ENCODE measurements around the gene E2F3.
"Not testable (repeated sequence)": the region's sequence is repeated elsewhere in the genome, so short reads cannot be mapped to it uniquely, and the experiment has no call there.

Gene E2F3

DNA sequence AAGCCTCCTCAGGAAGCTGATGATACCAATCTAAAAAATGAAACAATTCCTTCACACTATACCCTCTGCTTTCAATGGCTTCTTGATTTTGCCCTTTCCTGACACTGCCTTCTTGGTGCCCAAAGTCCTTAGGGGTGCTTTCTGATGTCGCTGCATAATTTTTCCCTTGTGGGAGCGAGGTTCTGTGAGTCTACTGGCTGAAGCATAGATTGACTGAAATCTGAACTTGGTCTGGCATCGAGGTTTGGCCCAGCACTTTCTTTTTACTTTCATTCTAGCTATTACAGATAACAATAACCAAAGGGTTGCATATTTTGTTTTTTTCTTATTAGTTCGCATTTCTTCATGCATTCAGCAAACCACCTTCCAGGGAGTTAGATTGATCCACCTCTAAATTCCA lies 65.8 kb downstream of the E2F3 start:
- DNase-seq (ENCODE audit: low read depth in 3 of 3) = no peak

DNA sequence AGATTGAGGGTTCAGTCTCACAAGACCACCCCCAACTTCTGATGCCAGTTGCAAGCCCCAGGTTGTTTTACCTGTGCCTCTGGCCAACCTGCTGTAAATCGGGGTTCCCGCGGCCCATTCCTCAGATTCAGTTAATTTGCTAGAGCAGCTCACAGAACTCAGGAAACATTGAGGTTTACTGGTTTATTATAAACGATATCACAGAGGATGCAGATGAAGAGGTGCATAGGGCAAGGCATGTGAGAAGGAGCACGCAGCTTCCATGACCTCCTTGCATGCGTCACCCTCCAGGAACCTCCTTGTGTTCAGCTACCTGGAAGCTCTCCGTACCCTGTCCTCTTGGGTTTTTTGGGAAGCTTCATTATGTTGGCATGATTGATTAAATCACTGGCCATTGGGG lies 66.5 kb downstream of the E2F3 start:
- no peak for DNase-seq (ENCODE audit: low read depth in 3 of 3)

DNA sequence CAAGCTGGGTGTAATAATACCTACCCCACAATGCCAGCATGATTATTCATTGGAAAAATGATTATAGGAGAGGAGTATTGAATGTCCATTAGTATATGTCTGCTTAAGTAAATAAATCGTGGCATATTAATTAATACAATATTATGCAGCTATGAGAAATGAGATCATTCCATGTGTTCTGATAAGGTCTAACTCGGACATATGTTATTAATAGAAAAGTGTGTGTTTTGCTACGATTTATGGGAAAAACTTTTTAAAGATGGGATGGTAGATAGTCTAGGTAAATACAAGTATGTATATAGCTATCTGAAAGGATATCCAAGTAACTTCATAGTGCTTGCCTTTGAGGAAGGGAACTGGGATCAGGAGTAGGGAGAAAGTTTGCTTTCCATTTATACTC lies 71.1 kb downstream of the E2F3 start:
- no peak for DNase-seq (ENCODE audit: low read depth in 3 of 3)

DNA sequence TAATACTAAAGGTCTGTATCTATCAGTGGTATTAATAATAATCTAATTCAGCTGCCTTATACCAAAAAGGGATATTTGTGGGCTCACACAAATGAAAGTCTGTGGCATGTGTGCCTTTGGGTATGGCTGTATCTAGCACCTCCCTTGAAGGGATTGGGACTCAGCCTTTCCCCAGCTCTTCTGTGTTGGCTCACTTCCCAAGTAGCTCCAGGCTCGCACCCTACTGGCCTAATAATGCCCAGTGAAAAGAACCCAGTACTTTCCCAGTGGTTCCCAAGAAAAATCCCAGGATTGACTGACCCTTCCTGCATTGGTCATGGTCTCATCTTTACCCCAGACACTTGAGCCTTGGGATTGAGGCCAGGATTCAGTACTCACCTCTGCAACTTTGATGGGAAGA lies 71.8 kb downstream of the E2F3 start:
- DNase-seq (ENCODE audit: low read depth in 3 of 3) = no peak

DNA sequence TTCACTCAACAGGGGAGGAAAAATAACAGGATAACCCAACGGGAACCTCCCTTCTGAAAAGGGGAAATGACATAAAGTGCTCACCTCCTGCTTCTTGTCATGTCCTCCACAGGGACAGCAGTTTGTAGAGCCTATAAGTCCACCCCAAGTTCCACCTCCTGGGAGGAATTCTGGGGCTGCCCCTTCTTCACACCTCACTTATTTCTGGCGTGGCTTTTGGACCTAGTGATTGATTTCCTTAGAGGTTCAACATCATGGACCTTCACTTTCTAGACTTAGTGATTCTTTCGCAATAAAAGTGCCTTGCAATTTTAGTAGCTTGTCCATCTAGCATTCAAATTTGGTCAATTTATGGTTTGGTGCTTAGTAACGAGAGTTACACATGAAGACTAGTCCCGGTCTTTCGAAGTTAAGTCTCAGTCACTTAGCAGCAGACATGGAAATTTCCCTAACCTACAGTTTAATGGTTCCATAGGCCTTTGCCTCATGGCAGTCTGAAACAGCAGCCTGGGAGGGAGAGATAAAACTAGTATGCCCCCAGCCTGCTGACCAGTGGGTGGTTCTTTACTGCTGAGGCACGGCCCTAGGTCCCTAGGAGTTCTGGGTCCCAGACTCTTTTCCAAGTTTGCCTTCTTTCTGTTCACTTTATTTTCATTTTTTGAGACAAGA lies 73.3 kb downstream of the E2F3 start:
- no peak for DNase-seq (ENCODE audit: low read depth in 3 of 3)

DNA sequence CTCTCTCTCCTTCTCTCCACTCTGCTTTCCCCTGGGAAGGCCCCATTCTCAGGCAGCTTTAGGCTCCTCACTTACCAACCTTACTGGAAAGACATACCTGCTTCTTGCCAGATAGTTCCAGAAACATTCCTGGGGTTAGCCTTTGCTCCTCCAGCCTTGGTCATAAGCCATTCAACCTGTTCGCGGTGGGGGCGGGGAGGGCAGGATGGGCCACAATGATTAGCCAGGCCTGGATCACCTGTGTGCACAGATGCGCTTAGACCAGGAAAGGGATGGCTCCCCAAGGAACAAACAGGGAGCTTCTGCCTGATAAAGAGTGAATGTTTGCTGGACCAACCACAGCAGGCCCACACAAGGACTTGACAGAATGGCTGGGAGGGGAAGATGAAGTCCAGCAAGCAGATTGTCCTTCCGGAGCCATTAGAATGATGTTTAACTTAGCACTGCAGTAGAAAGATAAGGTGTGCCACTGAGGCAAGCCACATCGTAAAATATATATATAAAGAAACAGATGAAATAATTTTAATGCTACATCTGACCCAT lies 74.9 kb downstream of the E2F3 start:
- DNase-seq (ENCODE audit: low read depth in 3 of 3) = no peak

DNA sequence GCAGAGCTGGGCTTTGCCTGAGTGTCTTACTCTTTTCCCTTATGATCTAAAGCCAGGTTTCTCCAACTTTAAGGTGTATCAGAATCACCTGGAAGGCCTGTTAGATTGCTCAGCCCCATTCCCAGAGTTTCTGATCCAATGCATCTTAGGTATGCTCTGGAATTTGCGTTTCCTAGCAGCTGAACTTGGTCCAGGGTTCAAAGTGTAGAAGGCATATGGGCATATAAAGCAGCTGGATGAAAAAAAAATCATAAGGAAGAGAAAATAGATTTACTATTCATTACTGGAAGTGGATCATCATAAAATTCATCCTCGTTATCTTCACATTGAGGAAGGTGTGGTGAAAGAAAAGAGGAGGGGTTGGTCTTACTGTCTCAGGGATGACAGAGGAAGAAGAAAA lies 75.8 kb downstream of the E2F3 start:
- no peak for DNase-seq (ENCODE audit: low read depth in 3 of 3)

DNA sequence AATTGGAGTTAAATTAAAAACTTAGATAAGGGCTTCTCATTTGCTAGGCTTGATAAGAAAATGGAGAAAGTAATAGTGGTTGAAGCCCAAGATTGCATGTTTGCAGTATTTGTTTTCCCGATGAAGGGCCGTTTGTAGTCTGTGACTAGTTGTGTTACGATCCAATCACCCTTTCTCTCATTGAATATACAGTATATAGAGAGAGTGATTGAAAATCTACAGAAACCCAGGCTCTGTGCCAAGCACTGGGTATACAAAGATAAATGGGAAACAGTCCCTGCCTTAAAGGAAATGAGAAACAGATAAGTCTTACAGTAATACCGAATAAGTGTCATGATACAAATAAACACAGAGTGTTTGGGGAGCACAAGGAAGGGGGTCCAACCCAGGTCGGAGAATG lies 77.4 kb downstream of the E2F3 start:
- no peak for DNase-seq (ENCODE audit: low read depth in 3 of 3)

DNA sequence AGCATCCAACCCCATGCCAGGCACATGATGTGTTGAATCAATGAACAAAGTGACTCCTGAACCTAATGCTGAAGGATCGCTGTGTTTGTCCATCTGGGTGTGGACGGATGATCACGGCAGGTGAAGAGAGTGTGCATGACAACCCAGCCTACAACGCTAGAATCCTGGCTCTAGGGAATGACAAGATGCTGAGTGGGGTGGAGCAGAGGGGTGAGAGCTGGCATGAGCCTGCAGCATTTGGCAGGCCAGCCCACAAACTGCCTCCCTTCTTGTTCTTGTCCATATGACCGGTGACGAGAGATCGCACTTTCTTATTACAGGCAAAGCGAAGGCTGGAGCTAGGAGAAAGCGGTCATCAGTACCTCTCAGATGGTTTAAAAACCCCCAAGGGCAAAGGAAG lies 77.8 kb downstream of the E2F3 start:
- no peak for DNase-seq (ENCODE audit: low read depth in 3 of 3)

DNA sequence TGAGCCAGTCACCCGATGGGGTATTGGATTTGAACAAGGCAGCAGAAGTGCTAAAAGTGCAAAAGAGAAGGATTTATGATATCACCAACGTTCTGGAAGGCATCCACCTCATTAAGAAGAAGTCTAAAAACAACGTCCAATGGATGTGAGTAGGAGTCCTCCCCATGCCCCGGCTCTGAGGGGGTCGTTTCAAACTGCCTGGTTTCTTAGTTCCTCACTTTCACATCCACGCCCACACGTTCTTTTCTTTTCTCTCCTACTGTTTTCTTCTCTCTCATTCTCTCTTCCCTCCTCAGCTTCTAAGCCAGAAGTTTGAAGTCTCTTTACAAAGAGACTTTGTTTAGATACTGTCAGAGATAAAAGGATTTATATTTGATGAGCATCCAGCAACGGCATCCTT lies 79.6 kb downstream of the E2F3 start:
- DNase-seq (ENCODE audit: low read depth in 3 of 3) = no peak

DNA sequence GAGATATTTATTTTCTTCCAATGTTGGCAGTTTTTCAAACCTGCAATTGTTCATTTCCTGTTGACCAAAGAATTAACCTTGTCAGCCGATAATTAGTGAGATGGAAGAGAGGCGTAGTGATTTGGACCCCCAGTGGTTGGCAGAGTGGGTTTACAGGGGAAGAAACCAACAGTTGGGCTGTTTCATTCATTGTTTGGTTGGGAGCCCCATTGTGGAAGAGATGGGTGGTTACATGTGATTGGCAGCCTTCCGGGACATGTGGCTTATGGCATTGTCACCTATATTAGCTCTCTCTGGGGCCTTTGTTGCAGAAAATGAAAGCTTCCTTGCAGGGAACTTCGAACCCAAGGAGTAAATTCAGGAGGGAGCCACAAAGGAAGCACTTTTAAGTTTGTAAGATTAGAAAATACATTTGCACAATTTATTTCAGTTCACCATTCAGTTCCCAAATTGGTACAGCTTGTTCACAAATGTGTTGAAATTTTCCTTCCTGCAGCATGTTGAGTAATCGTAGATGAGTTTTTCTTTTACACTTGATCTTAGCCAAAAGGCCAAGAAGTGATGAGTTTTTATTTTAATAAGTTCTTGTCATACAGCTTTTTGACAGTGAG lies 82.3 kb downstream of the E2F3 start:
- DNase-seq (ENCODE audit: low read depth in 3 of 3) = no peak

DNA sequence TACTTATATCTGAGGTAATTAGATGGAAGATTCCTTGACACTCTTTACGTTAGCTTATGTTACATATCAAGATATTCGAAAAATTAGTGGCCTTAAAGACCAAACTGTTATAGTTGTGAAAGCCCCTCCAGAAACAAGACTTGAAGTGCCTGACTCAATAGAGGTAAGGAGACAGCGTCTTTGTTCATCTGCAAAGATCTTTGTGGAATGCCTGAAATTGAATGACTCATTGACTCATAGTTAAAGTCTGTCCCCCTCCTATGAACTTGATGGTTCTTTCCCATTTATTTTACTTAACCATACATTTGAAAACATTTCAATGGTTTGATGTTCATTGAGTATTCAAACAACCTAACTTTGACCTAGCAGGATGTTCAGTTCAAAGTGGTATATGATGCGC lies 85.0 kb downstream of the E2F3 start:
- DNase-seq (ENCODE audit: low read depth in 3 of 3) = no peak

DNA sequence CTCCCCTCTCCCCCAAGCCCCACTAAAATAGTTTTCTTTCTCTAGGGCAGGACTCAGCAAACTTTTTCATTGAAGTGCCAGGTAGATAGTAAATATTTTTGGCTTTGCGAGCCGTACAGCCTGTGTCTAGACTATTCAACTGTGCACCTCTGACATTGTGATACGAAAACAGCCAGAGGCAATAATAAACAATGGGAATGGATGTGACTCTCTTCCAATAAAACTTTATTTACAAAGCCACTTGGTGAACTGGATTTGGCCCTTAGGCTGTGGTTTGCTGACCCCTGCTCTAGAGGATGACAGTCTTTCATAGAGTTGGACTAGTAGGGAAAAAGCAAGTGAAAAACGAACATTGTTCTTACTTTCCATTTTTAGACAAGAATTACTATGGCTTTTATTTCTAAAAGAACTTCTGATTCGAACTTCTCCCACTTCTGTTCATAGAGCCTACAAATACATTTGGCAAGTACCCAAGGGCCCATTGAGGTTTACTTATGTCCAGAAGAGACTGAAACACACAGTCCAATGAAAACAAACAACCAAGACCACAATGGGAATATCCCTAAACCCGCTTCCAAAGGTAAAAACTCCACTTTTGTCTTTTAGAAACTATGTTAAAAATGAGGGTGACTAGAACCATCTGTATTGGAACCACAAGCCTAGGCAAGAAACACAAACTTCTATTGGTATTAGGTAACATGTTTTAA lies 86.1 kb downstream of the E2F3 start:
- DNase-seq (ENCODE audit: low read depth in 3 of 3) = no peak

DNA sequence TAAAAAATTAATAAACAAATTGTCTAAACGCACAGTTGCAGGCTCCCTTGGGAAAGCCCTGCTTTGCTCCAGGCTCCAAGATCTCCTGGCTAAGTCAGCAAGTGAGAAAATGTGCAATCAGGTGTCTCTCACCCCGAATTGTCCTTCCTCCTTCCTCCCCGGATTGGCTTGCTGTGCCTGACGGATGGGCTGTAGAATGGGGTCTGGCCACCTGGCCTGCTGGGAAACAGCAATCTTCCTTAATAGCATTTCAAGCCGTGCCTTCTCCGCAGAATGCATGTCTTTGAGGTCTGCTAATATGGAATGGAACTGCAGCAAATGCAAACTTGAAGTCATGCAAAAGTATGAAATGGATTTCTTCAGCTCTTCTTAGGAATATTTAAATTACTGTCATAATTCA lies 88.9 kb downstream of the E2F3 start:
- no peak for DNase-seq (ENCODE audit: low read depth in 3 of 3)

DNA sequence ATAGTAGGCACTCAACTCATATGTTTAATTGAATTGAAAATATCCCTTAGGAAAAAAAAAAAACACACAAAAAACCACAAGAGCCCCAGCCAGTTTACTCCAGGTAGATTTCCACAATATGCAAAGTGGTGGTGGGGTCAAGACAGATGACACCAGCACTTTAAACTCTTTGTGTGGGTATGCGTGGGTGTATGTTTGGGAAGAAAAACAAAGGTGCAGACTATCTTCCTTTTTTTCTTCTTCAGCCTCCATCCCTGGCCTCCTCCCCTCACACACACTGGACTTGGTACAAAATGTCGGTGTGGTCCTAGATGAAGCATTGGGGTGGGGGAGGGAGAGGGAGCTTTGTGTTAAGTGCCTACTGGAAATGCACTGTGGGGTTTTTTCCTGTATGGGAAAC lies 90.4 kb downstream of the E2F3 start:
- DNase-seq (ENCODE audit: low read depth in 3 of 3) = no peak

DNA sequence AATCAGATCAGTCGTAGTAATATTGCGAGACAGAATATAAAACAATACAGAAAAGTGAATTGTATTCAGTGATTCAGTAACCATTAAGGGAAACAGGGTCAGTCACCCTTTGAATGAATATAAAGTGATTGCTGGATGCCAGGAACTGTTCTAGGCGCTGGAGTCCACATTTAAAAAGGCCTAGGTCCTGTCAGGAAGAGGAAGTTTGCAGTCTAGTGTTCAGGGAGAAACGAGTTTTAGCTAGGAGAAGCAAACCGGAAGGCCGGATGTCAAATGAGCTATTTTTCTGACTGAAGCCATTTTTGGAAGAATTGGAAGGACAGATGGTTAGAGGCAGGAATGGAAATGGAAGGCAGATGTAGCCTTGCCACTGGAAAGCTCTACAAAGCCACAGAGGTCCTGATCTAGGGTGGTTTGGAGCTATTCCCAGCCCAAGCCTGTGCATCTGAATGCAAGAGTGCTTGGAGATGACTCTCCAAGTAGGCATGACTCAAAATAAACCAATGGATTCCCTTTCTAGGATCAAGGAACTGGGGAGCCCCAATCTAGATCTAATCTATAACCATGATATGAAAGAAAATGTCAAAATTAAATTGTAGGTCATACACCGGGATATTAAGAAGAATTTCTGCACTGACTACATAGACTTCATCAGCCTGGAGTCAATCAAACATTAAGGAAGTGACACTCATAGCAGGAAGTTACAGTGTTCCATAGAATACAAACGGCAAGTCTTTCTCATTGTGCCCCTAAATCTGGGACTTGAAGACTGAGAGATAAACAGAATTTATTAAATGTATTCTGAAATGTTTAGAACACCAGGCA lies 95.7 kb downstream of the E2F3 start:
- DNase-seq (ENCODE audit: low read depth in 3 of 3) = no peak

DNA sequence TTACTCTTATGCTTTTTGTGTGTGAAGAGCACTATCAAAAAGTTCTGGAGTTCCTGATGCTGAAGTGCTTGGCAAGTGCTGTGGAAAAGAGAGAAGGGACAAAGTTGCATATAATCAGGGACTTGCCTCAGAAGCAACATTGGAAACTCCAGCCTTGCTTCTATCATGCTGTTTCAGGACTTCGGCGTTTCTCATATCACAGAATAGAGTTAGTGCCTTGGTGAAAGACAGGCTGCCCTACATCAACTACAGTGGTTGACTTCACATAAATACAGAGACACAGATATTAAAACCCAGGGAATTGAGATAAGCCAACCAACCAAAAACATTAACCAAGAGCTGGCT lies 96.3 kb downstream of the E2F3 start:
- DNase-seq (ENCODE audit: low read depth in 3 of 3) = no peak

DNA sequence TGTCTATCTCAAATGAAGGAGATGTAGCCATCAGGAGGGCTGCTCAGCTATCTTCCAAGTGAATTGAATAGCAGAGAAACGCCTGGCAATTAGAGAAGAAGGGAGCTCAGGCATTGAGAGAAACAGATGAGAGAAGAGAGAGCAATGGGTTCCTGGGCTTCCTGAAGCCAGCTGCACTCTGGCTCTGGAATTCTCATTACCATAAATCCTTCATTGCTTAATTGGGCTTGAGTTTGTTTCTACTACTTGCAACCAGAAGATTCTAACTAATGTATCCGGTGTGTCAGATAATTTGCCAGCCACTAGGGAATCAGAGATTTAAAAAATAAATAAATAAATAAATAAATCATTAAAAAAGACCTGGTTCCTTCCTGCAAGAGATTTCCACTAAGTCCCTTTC lies 107.5 kb downstream of the E2F3 start:
- no peak for DNase-seq (ENCODE audit: low read depth in 3 of 3)

DNA sequence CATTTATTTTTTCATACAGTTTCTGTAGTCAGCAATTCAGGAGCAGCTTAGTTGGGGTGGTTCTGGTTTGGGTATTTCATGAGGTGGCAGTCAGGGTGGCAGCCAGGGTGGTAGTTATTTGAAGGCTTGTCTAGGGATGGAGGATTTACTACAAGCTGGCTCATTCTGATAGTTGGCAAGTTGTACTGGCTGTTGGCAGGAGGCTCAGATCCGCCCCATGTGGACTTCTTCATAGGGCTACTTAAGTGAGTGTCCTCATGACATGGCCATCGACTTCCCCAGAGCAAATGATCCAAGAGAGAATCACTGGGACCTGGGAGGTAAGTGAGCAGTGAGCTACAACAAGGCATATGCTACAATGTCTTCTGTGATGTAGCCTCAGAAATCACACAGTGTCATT lies 110.2 kb downstream of the E2F3 start:
- no peak for DNase-seq (ENCODE audit: low read depth in 3 of 3)

DNA sequence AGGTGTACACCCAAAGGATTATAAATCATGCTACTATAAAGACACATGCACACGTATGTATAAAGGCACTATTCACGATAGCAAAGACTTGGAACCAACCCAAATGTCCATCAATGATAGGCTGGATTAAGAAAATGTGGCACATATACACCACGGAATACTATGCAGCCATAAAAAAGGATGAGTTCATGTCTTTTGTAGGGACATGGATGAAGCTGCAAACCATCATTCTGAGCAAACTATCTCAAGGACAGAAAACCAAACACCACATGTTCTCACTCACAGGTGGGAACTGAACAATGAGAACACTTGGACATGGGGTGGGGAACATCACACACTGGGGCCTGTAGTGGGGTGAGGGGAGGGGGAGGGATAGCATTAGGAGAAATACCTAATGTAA lies 123.5 kb downstream of the E2F3 start:
- not testable (repeated sequence) for DNase-seq (ENCODE audit: low read depth in 3 of 3)

DNA sequence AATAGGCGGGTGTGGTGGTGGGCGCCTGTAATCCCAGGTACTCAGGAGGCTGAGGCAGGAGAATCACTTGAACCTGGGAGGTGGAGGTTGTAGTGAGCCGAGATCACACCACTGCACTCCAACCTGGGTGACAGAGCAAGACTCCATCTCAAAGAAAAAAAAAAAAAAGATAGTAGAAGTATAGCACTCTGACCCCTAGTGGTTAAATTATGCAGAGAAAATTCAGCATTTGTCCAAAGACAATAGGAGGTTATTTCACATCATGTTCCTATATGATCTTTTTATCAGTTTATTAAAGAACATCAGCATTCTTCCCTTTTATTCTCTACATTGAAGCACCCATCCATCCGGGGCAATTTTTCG lies 127.4 kb downstream of the E2F3 start:
- DNase-seq (ENCODE audit: low read depth in 3 of 3) = not testable (repeated sequence)

DNA sequence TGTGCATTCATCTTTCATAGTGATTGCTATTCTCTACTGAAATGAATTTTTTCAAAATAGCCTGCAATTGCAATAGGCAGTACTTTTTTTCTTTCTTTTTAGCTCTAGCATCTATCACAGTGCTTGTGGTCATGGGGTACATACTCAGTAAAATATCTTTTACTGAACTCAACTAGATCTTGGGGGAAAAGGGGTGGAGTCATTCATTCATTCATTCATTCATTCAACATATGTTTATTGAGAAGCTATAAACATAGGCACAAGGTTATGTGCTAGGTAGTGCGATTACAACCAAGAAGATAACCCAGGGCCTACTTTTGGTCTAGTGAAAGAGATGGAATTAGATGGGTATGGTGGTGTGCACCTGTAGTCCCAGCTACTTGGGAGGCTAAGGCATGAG lies 131.2 kb downstream of the E2F3 start:
- no peak for DNase-seq (ENCODE audit: low read depth in 3 of 3)

Data from stimulated activated CD4-positive, alpha-beta T cell treated with anti-CD3 and anti-CD28 coated beads, TNF-alpha, amount 100 ng/mL, for 48 hours (primary cell).